GM21515 (cell line): ENCODE measurements around the gene GABARAPL1.
"Not testable (repeated sequence)": the region's sequence is repeated elsewhere in the genome, so short reads cannot be mapped to it uniquely, and the experiment has no call there.

Experiments used
- ATAC-seq: cut with Tn5 transposase; IDR thresholded peaks from one replicate; pipeline ENCODE4 v1.9.1; 2021; ENCODE audit not compliant: unreplicated experiment

The GABARAPL1 gene

GRCh38 chr12:10212739-10213131 is at the start of gene GABARAPL1:
Gene GABARAPL1 (plus strand): TSS chr12:10212877. CDS start chr12:10213130, 253 bp downstream.
- ATAC-seq: peak; percentile 60

DNA sequence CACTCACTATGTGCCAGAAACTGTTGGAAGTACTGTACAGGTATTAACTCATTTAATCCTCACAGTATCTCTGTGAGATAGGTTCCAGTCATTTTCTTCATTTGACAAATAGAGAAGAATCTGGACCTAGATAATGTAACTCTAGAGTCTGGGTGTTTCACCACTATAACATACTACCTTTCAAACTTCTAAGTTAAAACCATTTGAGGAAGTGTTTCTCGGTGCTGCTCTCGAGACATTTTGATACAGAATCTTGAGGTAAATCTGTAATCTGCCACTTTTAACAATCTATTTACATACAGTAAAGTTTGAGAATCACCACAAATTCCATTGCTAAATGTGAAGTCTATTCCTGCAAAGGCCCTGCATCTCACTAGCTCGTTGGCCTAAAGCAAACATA is 49.6 kb upstream of the GABARAPL1 start:
- ATAC-seq: no peak

DNA sequence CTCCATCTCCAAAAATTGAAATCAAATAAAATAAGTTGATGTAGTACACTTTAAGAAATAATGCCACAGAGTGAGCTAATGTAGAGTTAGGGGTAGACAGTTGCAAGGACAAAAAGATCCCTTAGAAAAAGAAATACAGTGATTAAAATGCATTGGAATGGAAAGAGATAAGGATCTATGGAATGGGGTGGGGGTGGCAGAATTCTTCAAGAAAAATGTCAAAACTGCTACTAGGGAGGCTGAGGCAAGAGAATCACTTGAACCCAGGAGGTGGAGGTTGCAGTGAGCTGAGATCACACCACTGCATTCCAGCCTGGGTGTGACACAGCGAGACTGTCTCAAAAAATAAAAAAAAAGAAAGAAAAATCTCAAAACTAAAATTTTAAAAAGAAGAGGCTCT is 47.3 kb upstream of the GABARAPL1 start:
- ATAC-seq: no peak

- no peak for ATAC-seq
Measured at GRCh38 chr12:10167599-10167998, 45.1 kb upstream of the GABARAPL1 start.

DNA sequence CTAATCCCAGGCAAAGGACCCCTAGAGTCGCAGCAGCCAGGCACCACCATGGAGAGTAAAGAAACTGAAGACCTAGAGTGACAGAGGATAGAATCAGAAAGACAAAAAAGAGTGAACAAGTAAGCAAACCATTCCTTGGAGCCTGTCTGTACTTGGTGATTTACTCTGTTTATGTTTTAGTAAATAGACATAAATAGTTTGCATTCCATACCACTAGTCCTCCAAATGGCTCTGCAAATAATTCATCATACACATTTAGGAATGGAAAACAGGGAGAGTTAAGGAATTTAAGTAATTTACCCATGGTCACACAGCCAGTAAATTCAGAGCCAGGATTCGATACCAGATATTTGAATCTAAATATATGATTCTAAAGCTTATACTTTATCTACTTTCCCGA is 43.6 kb upstream of the GABARAPL1 start:
- ATAC-seq: no peak

DNA sequence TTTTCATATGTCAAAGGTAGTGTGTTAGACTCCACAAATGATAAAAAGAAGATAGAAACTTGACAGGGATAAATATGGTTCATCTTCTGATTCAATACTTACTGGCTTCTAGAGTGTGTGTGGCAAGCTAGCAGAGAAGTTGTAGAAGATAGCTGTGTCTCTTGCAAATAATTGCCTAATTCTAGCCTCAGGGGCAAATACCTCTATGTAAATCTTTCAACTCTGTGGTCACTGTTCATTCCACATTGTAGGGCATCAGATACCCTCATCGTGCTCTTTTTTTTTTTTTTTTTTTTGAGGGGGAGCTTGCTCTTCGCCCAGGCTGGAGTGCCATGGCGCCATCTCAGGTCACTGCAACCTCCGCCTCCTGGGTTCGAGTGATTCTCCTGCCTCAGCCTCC is 42.5 kb upstream of the GABARAPL1 start:
- no peak for ATAC-seq

DNA sequence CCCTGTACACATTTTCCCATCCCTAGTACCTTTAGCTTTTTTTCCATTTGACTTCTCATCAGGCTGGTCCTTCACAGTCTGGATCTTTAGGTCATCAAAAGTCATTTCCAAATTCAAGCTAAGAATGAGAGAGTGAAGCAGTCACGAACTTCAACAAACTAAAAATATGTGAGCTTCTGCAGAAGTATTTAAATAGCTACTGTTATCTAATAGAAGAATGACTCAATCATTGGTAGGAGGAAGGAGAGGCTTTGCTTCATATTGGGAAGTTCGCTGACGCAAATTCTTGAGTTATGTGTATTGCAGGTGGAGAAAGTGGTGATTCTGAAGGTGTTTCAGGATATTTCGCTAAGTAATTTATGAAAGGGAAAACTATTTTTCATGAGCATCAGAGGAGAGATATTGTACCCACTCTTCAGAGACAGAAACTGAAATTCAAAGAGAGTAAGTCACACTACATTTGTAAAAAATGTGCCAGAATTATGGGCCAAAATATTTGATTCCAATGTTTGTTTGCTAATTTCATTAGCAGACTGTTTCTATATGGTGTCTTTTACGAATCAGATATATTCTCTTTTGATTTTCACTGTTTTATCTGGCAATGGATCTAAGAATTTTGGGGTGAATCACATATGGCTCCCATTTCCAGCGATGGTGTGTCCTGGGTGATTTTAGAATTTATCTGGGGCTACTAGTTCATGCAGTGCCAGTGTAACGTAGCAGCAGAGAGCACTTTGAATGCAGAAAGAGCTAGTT is 40.5 kb upstream of the GABARAPL1 start, which contains the start of gene OLR1:
OLR1 (minus strand) TSS at position 160 of the 756 bp plus-strand sequence; CDS start at position 105, 55 bp downstream.
- no peak for ATAC-seq

DNA sequence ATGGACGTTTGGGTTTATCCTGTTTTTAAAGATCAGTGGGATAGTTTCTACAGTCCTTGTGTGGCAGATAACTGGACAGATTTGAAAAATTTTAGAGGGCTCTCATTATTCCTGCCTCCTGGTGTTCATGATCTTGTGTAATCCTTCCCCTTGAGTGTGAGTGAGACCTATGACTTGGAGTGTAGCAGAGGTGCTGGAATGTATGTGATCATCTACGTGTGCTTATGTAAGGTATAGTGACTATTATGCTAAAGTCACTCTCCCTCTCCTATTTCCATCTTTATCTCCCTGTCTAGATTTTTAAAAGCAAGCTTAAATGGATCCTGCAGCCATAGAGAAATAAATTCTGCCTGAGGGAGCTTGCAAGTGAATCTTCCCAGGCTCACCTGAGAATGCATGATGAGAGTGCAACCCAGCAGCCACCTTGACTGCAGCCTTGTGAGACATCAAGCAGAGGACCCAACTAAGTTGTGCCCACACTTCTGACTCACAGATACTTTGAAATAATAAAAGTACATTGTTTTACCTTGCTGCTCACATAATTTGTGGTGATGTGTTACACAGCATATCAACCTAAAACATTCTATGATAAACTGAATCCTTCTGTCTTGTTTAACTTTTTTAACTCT is 37.6 kb upstream of the GABARAPL1 start:
- ATAC-seq: no peak

- ATAC-seq: no peak
Measured at GRCh38 chr12:10175846-10176636, 36.6 kb upstream of the GABARAPL1 start.

DNA sequence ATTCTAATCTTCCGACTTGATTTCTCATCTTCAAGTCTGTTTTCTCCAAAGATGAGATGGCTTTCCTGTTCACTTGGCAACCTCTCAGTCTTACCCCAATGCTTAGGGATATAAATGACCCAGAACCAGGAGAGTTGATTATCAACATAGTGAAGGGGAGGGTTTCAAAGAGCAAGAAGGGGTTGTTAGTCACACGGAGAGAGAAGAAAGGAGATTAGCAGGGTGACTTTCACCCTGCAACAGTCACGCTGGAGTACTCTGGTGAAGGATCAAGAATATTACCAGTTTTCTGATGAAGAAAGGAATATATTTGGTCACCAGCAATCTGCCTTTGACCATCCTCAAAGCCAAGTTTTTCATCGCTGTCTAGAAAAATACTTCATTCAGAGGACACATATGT is 33.9 kb upstream of the GABARAPL1 start, which contains the start of gene TMEM52B:
TMEM52B (plus strand) TSS at position 212 of the 400 bp plus-strand sequence. CDS start 543 bp downstream, outside the sequence.
- ATAC-seq: no peak

DNA sequence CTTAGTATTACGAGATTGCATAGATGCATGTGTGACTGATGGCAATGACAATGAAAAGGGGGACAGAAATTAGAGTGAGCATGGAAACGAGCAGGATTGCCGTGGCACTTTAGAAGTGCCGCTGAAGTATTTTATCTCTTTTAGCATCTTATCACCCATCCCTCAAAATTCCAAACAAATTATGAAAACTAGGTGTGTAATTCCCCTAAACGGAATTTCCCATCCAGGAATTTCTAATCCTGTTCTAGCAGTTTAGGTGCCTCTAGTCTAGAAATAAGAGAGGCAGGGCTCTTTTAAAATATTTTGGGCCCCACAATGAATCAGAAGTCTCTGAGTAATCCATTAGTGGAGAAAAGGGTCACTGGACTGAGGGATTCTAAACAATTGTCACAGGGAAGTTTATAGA is 32.9 kb upstream of the GABARAPL1 start:
- no peak for ATAC-seq

DNA sequence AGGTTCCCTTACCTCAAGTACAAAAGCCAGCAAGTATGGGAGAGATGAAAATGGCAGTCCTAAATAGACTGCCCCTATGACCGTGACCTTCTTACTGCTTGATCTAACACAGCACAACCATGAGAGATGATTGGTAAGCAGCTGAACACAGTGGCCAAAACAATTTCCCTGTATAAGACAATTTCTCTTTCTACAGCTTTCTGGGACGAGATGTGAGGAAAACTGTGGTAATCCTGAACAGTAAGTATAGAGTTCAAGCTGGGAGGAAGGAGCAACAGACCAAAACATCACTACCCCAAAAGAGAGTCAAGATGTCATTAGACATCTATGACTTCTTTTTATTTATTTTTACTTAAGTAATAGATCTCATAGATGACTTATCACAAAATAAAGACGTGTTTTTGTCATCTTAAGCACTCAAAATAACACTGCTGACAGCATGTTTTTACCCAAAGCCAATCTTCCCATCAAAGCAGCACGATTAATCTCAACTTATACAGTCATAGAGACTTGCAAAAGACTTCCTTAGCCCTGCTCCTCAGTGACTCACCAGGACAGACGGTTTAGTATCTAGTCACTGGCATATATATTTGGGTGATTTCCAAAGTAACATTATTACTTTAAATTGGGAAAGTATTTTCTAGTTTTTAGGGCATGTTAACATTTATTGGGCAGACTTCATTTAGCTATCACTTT is 30.2 kb upstream of the GABARAPL1 start:
- no peak for ATAC-seq

GRCh38 chr12:10184261-10184843 is 28.3 kb upstream of the GABARAPL1 start:
- ATAC-seq: no peak

- no peak for ATAC-seq
Measured at GRCh38 chr12:10186299-10186698, 26.4 kb upstream of the GABARAPL1 start.

- not testable (repeated sequence) for ATAC-seq
Measured at GRCh38 chr12:10186958-10187357, 25.7 kb upstream of the GABARAPL1 start.

DNA sequence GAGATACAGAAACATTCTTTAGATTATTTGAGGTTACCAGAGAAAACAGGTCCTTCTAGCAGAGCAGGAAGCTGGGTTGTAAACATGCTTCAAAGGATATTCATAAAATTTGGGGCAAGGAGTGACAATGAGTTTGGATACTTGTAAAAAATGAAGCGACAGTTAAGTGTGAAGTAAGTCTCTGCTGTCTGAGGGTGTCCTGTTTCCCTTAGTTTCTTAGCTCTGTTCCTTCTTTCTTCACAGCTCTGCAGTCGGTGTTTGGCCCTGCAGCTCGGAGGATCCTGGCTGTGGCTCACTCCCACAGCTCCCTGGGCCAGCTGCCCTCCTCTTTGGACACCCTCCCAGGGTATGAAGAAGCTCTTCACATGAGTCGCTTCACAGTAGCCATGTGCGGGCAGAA is 23.0 kb upstream of the GABARAPL1 start:
- ATAC-seq: no peak

DNA sequence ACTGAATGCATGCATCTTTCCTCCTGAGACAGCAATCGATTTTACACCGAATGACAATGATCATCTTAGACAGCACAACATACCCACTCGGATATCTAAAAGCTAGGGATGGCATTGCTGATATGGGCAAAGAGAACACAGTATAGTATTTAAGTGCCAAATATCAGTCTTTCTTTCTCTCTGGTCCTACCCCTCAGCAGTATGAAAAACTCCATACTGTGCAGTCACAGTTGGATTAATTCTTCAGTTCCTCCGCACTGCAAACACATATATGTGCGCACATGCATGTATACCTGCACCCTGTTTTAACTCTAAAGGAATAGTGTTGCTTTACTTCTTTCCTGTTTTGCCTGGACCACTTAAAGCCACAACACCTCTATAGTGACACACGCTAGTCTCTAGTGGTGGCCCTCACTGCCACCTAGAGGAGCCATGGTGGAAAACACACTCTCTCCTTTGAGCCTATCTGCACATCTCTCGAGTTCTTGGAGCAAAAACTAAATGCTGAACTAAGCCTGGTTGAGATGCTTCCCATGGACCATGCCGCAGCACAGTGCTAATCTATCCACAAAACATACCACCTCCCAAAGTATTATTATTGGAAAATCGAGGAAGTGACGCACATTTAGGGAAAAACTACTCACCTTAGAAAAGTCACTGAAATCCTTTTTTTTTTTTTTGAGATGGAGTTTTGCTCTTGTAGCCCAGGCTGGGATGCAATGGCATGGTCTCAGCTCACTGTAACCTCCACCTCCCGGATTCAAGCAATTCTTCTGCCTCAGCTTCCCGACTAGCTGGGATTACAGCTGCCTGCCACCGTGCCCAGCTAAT is 21.9 kb upstream of the GABARAPL1 start:
- ATAC-seq: peak; percentile 85

DNA sequence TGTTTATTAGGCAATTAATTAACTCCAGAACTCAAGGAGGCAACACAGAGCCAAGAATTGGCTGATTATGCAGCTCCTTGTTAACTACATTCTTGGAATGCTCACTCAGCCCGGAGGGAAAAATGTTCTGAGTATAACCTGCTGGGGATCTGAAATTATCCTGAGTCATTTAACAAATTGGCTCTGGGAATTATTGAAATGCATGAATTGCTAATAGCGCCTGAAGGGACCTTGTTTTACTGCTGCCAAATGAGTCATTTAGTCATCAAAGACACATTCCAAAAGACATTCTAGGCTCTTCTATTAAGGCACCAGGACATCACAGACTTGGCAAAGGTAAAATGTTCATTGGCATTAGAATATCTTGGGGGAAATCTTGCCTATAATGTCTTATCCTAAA is 20.8 kb upstream of the GABARAPL1 start:
- ATAC-seq: no peak

DNA sequence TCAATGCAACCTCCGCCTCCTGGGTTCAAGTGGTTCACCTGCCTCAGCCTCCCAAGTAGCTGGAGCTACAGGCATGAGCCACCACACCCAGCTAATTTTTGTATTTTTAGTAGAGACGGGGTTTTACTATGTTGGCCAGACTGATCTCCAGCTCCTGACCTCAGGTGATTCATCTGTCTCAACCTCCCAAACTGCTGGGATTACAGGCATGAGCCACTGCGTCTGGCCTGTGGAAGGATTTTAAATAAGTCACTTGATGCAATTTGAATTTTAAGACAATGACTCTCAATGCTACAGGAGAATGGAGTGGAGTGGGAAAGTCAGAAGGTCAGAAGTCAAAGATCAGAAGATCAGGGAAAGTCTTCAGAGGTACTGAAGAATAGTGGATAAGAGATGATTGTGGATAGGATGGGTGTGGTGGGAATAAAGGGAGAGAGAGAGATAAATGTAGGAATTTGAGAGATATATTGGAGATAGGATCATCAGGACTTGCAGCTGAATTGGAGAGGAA is 18.5 kb upstream of the GABARAPL1 start:
- ATAC-seq: no peak
